ENCODE measurements around the gene NCK1. TPM values are rescaled to one million over a fixed set of nuclear protein-coding genes. Genes with fewer than 3 reads are reported as not detected.
"Not testable (repeated sequence)": the region's sequence is repeated elsewhere in the genome, so short reads cannot be mapped to it uniquely, and the experiment has no call there.

NCK1 gene
- total RNA-seq, 1 donor from 2014 or later, result 28.4 TPM

DNA sequence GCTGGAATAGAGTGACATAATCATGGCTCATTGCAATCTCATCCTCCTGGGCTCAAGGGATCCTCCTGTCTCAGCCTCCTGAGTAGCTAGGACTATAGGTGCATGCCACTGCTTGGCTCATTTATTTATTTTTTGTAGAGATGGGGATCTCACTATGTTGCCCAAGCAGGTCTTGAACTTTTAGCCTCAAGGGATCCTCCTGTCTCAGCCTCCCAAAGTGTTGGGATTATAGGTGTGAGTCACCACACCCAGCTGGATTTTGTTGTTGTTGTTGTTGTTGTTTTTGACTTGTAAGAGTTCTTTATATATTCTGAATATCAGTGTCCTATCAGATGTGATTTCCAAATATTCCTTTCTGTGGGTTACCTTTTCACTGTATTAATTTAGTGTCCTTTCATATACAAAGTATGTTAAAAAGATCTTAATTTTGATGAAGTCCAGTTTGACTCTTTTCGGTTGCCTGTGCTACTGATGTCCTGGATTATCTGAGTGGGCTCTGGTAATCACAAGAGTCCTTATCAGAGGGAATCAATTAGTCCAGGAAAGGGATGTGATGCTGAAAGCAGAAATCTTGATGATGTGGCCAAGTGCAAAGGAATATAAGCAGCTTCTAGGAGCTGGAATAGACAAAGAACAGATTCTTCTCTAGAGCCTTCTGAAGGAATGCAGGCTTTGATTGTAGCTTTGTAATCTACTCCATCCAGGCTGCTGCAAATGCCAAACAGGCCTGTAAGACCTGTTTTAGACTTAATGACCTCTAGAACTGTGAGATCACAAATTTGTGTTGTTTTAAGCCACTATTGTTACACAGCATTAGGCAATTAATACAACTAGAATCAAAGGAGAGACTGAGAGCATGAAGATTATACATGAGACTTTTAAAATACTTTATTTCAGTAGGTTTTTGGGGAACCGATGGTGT is 30.2 kb downstream of the NCK1 start:
- TF ChIP-seq CTCF (IDR thresholded peaks at IDR 0.05; ENCODE audit: partially characterized antibody, unreplicated experiment), result no peak
- H3K4me3 Mint-ChIP-seq (ENCODE audit: unreplicated experiment), result no peak overlapping the region
- peaks cover 2% of the 10 kb centered on the region for H3K27me3 Mint-ChIP-seq (ENCODE audit: unreplicated experiment)
- peaks cover 4% of the 10 kb centered on the region for H3K36me3 Mint-ChIP-seq (ENCODE audit: unreplicated experiment)
- DNase-seq, result no peak
- no peak overlapping the region for H3K27ac Mint-ChIP-seq (ENCODE audit: unreplicated experiment)
- no peaks in the 10 kb centered on the region for H3K4me1 Mint-ChIP-seq (ENCODE audit: low read depth, unreplicated experiment)
- peaks cover 2% of the 10 kb centered on the region for H3K9me3 Mint-ChIP-seq (ENCODE audit: unreplicated experiment)

GRCh38 chr3:136893848-136894443 is 31.9 kb downstream of the NCK1 start:
- peaks cover 2% of the 10 kb centered on the region for H3K27me3 Mint-ChIP-seq (ENCODE audit: unreplicated experiment)
- peaks cover 2% of the 10 kb centered on the region for H3K9me3 Mint-ChIP-seq (ENCODE audit: unreplicated experiment)
- no peak for DNase-seq
- peaks cover 4% of the 10 kb centered on the region for H3K36me3 Mint-ChIP-seq (ENCODE audit: unreplicated experiment)
- H3K4me3 Mint-ChIP-seq (ENCODE audit: unreplicated experiment), result no peak overlapping the region
- no peak overlapping the region for H3K27ac Mint-ChIP-seq (ENCODE audit: unreplicated experiment)
- TF ChIP-seq CTCF (IDR thresholded peaks at IDR 0.05; ENCODE audit: partially characterized antibody, unreplicated experiment), result no peak
- H3K4me1 Mint-ChIP-seq (ENCODE audit: low read depth, unreplicated experiment), result no peaks in the 10 kb centered on the region

- not testable (repeated sequence) for H3K4me3 Mint-ChIP-seq (ENCODE audit: unreplicated experiment); H3K9me3 Mint-ChIP-seq (ENCODE audit: unreplicated experiment); DNase-seq; H3K27ac Mint-ChIP-seq (ENCODE audit: unreplicated experiment); H3K4me1 Mint-ChIP-seq (ENCODE audit: low read depth, unreplicated experiment); H3K27me3 Mint-ChIP-seq (ENCODE audit: unreplicated experiment)
- peaks cover 10% of the 10 kb centered on the region for H3K36me3 Mint-ChIP-seq (ENCODE audit: unreplicated experiment)
Measured at GRCh38 chr3:136897171-136897570, 35.2 kb downstream of the NCK1 start.

- Mint-ChIP-seq H3K27me3 (ENCODE audit: unreplicated experiment) (no peaks in the 10 kb centered on the region), H3K4me3 (ENCODE audit: unreplicated experiment) (no peak overlapping the region), H3K4me1 (ENCODE audit: low read depth, unreplicated experiment) (no peaks in the 10 kb centered on the region), H3K9me3 (ENCODE audit: unreplicated experiment) (peaks cover 2% of the 10 kb centered on the region), H3K27ac (ENCODE audit: unreplicated experiment) (no peak overlapping the region), H3K36me3 (ENCODE audit: unreplicated experiment) (peaks cover 14% of the 10 kb centered on the region)
- TF ChIP-seq CTCF (IDR thresholded peaks at IDR 0.05; ENCODE audit: partially characterized antibody, unreplicated experiment), result no peak
- no peak for DNase-seq
Measured at GRCh38 chr3:136898549-136898948, 36.5 kb downstream of the NCK1 start.

GRCh38 chr3:136898954-136899353 is 36.9 kb downstream of the NCK1 start:
- Mint-ChIP-seq H3K36me3 (ENCODE audit: unreplicated experiment) (peaks cover 14% of the 10 kb centered on the region), H3K4me3 (ENCODE audit: unreplicated experiment) (no peak overlapping the region), H3K9me3 (ENCODE audit: unreplicated experiment) (peaks cover 2% of the 10 kb centered on the region)

More at GRCh38 chr3:136898954-136899353, 36.9 kb downstream of the NCK1 start:
- no peaks in the 10 kb centered on the region for H3K27me3 Mint-ChIP-seq (ENCODE audit: unreplicated experiment)
- H3K4me1 Mint-ChIP-seq (ENCODE audit: low read depth, unreplicated experiment), result no peaks in the 10 kb centered on the region
- no peak for TF ChIP-seq CTCF (IDR thresholded peaks at IDR 0.05; ENCODE audit: partially characterized antibody, unreplicated experiment)
- H3K27ac Mint-ChIP-seq (ENCODE audit: unreplicated experiment), result no peak overlapping the region
- no peak for DNase-seq
